Stimulated activated CD4-positive, alpha-beta T cell treated with anti-CD3 and anti-CD28 coated beads, Interleukin-1b, Interleukin-23, amount 100 ng/mL, for 24 hours (primary cell): Measurements from ENCODE around the gene RDH5.

Source experiments
- DNase-seq, 4 experiments: peaks; one replicate each; pipeline ENCODE4 v3.0.0-alpha.2; 2020; ENCODE audit warnings: low read depth in 4 of 4, low spot score in 1 of 4

Gene RDH5

DNA sequence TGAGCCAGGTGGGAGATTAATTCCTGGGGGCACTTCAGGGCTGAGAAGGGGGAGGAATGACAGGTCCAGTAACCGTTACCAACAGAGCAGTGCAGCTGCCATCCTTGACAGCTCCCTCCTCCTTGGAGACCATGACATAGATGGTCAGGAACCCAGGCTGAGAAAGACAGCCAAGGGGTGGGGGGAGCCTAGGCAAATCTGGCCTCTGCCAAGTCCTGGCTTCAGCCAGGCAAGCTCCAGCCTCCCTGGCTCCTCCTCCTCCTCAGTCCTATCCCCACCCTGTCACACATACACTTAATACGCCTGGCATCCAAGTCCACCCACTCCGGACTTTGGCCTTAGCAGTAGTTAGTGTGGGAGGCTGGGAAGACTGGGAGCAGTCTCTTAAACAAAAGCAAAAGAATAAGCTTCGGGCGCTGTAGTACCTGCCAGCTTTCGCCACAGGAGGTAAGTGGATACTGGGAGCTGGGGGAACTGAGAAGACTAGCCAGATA is at the start of gene RDH5:
TSS of gene RDH5 (plus strand) at position 323 of the 494 bp plus-strand sequence. CDS start 792 bp downstream, outside the sequence.
- DNase-seq: no peak

GRCh38 chr12:55671746-55672145 is 48.4 kb upstream of the RDH5 start:
- DNase-seq: no peak

GRCh38 chr12:55673638-55674037 is 46.6 kb upstream of the RDH5 start:
- DNase-seq: no peak

DNA sequence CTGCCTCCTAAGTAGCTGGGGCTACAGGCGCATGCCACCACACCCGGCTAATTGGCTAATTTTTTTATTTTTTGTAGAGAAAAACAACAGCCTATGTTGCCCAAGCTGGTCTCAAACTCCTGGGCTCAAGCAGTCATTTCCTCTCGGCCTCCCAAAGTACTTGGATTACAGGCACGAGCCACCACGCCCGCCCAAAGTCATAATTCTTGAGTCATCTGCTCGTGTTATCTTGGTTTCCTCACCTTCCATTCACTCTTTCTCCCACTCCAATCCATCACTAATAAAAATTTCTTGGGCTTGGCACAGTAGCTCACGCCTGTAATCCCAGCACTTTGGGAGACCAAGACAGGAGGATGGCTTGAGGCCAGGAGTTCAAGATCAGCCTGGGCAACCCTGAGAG is 44.5 kb upstream of the RDH5 start:
- no peak for DNase-seq

DNA sequence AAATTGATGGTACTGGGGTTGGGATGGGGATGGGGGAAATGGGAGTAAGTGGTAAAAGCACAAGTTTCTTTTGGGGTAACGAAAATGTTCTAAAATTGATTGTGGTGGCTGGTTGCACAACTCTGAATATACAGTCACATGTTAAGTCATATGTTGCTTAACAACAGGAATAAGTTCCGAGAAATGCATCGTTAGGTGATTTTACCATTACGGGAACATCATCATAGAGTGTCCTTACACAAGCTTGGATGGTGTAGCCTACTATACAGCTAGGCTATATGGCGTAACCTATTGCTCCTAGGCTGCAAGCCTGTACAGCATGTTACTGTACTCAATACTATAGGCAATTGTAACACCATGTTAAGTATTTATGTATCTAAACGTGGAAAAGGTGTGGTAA is 43.5 kb upstream of the RDH5 start:
- no peak for DNase-seq

GRCh38 chr12:55679691-55680090 is 40.5 kb upstream of the RDH5 start:
- no peak for DNase-seq

GRCh38 chr12:55681142-55682077 is 38.8 kb upstream of the RDH5 start:
- DNase-seq: no peak

DNA sequence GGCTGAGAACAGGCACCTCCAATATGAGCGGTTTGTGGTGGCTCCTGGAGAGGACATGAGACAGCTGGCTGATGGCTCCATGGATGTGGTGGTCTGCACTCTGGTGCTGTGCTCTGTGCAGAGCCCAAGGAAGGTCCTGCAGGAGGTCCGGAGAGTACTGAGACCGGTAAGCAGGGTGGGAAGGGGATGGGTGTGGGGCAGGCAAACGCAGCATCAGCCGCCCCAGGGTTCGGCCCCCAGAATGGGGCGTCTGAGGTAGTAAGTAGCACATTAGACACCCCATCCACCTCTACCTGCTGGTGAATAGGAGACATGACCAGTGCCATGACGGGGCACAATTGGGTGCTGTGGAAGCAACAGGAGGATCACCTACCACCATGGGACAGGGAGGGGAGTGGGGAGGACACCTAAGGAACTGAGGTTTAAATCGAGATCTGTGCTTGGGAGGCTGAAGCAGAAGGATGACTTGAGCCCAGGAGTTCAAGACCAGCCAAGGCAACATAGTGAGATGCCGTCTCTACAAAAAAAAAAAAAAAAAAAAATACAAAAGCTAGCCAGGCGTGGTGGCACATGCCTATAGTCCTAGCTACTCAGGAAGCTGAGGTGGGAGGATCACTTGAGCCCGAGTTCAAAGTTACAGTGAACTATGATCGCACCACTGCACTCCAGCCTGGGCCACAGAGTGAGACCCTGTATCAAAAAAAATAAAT is 38.0 kb upstream of the RDH5 start:
- no peak for DNase-seq

DNA sequence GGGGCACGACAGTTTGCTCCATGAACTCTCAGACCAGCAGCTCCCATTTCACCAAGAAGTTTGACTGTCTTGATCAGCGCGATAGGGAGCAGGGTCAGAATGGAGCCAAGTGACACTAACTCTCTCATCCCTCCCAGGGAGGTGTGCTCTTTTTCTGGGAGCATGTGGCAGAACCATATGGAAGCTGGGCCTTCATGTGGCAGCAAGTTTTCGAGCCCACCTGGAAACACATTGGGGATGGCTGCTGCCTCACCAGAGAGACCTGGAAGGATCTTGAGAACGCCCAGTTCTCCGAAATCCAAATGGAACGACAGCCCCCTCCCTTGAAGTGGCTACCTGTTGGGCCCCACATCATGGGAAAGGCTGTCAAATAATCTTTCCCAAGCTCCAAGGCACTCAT is 36.5 kb upstream of the RDH5 start:
- no peak for DNase-seq

GRCh38 chr12:55684761-55685370 is 35.3 kb upstream of the RDH5 start:
- no peak for DNase-seq

DNA sequence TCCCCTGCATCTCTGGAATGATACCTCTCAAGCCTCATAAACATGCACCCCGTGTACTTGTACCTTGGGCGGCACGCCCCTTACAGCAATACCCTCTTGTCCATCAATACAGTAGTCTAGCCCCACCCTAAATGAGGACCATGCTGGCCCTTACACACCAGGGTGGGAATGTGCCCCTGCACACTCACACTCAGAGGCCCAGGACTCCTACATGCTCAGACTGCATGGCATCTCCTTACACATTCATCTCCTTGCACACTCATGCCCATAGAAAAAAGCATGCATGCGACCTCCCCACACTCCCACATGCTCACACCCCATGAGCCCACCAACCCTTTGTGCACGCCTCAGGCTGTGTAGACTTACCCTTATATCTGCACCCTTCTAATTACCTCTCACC is 34.5 kb upstream of the RDH5 start:
- DNase-seq: no peak

GRCh38 chr12:55686366-55687010 is 33.7 kb upstream of the RDH5 start:
- no peak for DNase-seq

DNA sequence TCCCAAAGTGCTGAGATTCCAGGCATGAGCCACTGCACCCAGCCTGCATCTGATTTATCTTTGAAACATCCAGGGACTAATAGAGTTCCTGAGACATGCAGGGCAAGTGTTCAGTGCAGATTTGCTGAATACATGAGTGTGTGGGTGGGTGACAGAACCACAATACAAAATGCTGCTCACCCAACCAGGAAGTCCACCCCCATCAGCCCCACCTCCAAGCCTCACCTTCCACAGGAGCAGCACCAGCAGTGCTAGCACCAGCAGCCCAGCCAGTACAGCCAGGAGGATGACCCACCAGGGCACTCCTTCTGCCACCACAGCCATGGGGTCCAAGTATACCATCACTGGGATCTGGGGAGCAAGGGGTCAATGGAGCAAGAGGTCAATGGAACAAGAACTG is 32.4 kb upstream of the RDH5 start:
- DNase-seq: peak in 1 of 4 experiments; percentile 21

DNA sequence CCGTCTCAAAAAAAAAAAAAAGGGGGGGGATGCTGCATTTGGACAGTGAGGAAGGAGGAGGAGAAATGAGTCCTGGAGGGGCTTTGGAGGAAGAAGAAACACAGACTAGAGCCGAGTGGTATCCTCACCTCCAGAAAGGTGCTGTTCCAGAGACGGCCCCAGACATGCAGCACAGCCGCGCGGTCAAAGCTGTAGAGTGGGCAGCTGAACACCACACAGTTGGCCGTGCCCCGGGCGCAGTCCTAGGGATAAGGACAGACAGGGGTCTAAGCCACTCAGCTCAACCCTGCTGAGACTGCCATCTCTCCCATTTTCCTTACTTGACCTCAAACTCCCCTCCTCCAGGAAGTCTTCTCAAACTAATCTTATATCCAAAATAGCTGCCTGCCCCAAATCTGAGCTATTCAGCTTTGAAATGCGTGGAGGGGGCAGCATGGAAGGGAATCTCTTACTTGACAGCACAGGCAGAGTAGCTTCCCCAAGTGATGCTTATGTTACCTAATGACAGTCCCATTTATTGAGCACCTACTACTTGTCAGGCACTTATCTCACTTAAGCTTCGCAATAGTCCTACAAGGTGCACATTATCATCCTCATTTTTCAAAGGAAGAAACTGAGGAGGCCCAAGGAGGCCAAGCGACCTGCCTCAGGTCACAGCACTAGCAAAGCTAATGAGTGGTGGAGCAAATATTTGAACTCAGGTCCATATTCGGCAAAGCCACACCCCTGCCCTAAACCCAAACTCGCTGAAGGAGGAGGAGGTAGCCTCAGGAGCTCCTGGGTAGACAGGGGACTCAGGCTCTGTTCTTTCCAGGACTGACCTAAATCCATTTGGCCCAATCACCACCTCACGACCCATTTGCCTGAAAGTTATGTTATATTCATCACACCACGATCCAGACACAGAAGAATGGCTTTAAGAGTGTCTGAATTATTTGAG is 31.2 kb upstream of the RDH5 start:
- DNase-seq: no peak

DNA sequence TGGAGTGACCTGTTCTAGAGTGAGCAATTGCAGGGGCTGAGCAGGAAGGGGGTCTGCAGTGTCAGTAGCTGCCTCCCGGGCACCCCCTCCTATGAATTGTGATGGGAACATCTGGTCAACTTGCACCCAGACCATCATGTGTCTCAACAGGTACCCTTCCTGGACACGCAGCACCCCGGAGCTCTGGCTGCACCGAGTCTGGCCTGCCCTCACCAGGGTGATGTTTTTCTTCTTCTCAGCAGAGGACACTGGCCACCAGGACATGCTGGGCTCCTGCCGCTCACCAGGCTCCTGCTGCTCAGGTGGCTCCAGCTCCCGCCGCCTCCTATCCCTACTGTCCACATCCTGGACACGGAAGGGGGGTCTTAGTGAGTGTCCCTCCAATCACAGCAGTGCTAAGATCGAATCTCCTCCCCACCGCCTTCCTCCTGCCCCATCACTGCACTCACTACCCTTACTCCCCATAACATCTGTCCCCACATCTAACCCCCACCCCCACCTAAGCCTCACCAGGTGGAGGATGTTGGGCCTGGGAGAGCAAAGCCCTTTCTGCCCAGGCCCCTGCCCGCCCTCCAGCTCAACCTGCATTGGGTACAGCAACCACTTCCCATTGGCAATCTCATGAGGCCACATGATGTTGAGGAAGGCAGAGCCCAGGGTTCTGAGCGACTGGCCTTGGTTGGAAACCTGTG is 27.4 kb upstream of the RDH5 start:
- no peak for DNase-seq

DNA sequence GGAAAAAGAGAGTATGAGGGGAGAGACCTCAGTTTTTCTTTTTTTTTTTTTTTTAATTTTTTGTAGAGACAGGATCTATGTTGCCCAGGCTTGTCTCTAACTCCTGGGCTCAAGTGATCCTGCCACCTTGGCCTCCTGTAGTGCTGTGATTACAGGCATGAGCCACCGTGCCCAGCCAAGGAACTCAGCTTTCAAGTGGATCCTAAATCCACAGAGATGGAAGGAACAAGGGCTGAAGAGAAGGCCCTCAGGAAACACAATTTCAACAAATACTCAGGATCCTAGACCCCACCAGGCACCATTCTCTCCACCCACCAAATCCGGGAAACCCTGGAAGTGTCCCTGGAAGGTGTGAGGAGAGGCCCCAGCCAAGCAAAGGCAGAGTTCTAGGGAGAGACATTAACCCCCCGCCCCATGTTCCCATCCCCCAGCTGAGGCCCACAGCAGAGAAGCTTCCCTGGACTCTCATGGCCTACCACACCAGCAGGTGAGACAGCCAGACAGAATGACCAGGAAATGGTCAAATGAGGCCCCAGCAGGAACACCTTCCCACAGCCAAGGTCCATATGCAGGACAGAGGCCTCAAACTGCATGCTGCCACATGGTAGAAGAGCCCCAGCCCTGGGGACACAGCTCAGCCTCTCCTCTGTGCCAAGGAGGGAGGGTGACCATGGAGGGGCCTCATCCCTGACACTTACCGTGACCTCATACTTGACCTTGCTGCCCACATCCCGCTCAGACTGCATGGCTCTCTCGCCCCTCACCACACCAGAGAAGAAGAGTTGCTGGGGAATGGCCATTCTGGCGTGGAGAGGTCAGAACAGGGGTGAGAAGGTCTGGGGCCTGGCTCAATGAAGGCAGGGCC is 26.6 kb upstream of the RDH5 start:
- no peak for DNase-seq

- no peak for DNase-seq
These were observed 26.0 kb upstream of the RDH5 start for GRCh38 chr12:55694188-55694515.

- no peak for DNase-seq
These were observed 25.5 kb upstream of the RDH5 start for GRCh38 chr12:55694651-55695050.

DNA sequence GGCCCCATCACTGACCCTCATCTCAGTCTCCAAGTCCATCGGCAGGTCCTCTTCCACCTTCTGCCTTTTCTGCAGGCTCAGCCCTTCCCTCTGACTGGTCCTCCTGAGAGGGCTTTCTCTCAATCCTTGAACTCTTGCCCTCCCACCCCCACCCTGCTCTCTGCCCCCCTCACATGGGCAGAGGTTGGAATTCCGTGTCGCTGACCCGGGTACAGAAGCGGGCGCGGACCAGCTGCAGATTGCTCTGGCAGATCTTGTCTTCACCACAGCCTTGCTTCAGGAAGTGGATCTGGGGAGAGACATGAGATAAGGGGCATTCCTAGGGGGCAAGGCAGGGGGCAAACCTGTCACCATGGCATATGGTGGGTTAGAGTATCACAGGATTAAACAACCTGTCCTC is 24.8 kb upstream of the RDH5 start:
- DNase-seq: no peak
